ENCODE results near the gene AHDC1. TPM values are rescaled to one million over a fixed set of nuclear protein-coding genes. Genes with fewer than 3 reads are reported as not detected.
A peak's percentile ranks its signal among the peaks of the same experiment; 100 is the strongest.

The AHDC1 gene
- total and polyA plus RNA-seq, 10 of the 15 experiments (the other 5 are each of a cell fraction or from before 2014, with no cell fraction given) = 0.21 to 13.0 (median 1.4) TPM

GRCh38 chr1:27605796-27606707 is 2.1 kb upstream of the AHDC1 start (continued):
- TF ChIP-seq SREBF1 (IDR thresholded peaks at IDR 0.05; ENCODE audit: low read length) = no peak
- TF ChIP-seq CTCF (IDR thresholded peaks at IDR 0.05 in 2 of 3, conservative IDR thresholded peaks at IDR 0.05 in 1 of 3; ENCODE audit: control insufficient read depth in 2 of 3, extremely low read depth in 1 of 3, insufficient read depth in 1 of 3, low read depth in 3 of 3, low read length in 3 of 3) = peak; percentile 82 to 98 (median 82)
- no peak for TF ChIP-seq E4F1 (IDR thresholded peaks at IDR 0.05; ENCODE audit: borderline replicate concordance, partially characterized antibody)
- 0 out of 2 replicates have a peak, but pooled peaks have one; percentile 15 for TF ChIP-seq ZNF24 (IDR thresholded peaks at IDR 0.05)
- TF ChIP-seq YBX1 (IDR thresholded peaks at IDR 0.05) = no peak
- no peak for TF ChIP-seq BCL3 (IDR thresholded peaks at IDR 0.05; ENCODE audit: borderline replicate concordance, insufficient read depth, low read depth, low read length, poor library complexity, severe bottlenecking)
- no peak for TF ChIP-seq ZNF687 (IDR thresholded peaks at IDR 0.05)
- TF ChIP-seq MXI1 (IDR thresholded peaks at IDR 0.05; ENCODE audit: low read depth, low read length) = no peak; the same call in 1 of the 2 replicates
